ENCODE measurements around the gene ALG8. TPM values are rescaled to one million over a fixed set of nuclear protein-coding genes. Genes with fewer than 3 reads are reported as not detected.

Gene ALG8
- total RNA-seq, 1 donor from 2014 or later: 43.7 TPM

DNA sequence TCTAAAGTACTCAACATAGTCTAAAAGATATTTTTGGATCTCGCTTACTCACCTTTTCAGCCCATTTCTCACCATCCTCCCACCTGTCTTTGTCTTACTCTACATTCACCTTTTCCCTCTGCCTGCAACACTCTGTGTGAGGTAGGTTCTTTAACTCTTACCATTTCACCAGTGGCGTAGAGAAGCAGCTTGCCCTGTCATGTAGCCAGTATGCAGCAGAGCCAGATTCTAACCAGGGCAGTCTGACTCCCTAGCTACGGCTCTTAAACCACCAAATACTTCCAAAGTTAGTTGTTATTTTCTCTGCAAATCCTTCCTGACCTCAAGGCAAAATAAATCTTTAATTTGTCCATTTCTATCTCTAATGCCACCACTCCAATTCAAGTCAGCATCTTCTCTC lies 7.5 kb downstream of the ALG8 start:
- H3K9ac ChIP-seq (ENCODE audit: low read length): no peak overlapping the region
- peaks cover 3% of the 10 kb centered on the region for H3K36me3 Mint-ChIP-seq (ENCODE audit: low read depth, unreplicated experiment)
- H3K9me3 ChIP-seq (ENCODE audit: insufficient read depth, low read depth, low read length): no peaks in the 10 kb centered on the region
- H3K36me3 ChIP-seq (ENCODE audit: insufficient read depth, low read length): no peaks in the 10 kb centered on the region
- peaks cover 20% of the 10 kb centered on the region for H3K79me2 ChIP-seq (ENCODE audit: insufficient read depth, low read length)
- no peaks in the 10 kb centered on the region for H3K27me3 Mint-ChIP-seq (ENCODE audit: low read depth, unreplicated experiment)
- H3K27ac Mint-ChIP-seq (ENCODE audit: unreplicated experiment): no peak overlapping the region
- no peak overlapping the region for H2AFZ ChIP-seq (ENCODE audit: low read depth, low read length)
- H4K20me1 ChIP-seq (ENCODE audit: insufficient read depth, low read length): peaks cover 4% of the 10 kb centered on the region
- H3K9me3 Mint-ChIP-seq (ENCODE audit: unreplicated experiment): no peaks in the 10 kb centered on the region
- H3K27me3 ChIP-seq (ENCODE audit: insufficient read depth, low read length): no peaks in the 10 kb centered on the region
- no peaks in the 10 kb centered on the region for H3K4me1 ChIP-seq (ENCODE audit: insufficient read depth, low read length)
- no peaks in the 10 kb centered on the region for H3K4me1 Mint-ChIP-seq (ENCODE audit: low read depth, unreplicated experiment)
- TF ChIP-seq, protein P1, sequence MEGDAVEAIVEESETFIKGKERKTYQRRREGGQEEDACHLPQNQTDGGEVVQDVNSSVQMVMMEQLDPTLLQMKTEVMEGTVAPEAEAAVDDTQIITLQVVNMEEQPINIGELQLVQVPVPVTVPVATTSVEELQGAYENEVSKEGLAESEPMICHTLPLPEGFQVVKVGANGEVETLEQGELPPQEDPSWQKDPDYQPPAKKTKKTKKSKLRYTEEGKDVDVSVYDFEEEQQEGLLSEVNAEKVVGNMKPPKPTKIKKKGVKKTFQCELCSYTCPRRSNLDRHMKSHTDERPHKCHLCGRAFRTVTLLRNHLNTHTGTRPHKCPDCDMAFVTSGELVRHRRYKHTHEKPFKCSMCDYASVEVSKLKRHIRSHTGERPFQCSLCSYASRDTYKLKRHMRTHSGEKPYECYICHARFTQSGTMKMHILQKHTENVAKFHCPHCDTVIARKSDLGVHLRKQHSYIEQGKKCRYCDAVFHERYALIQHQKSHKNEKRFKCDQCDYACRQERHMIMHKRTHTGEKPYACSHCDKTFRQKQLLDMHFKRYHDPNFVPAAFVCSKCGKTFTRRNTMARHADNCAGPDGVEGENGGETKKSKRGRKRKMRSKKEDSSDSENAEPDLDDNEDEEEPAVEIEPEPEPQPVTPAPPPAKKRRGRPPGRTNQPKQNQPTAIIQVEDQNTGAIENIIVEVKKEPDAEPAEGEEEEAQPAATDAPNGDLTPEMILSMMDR (IDR thresholded peaks at IDR 0.05; ENCODE audit: insufficient read depth, low read depth, low read length): no peak
- no peak for TF ChIP-seq EZH2 (IDR thresholded peaks at IDR 0.05; ENCODE audit: insufficient read depth, low read length)
- peak; percentile 53 for DNase-seq (ENCODE audit: low read depth)
- FAIRE-seq: no peak
- no peak overlapping the region for H3K4me3 ChIP-seq (ENCODE audit: insufficient read depth, low read depth, low read length)
- no peak overlapping the region for H3K27ac ChIP-seq (ENCODE audit: low read depth, low read length)
- H3K4me3 Mint-ChIP-seq (ENCODE audit: unreplicated experiment): no peak overlapping the region
- no peak overlapping the region for H3K4me2 ChIP-seq (ENCODE audit: low read length)

DNA sequence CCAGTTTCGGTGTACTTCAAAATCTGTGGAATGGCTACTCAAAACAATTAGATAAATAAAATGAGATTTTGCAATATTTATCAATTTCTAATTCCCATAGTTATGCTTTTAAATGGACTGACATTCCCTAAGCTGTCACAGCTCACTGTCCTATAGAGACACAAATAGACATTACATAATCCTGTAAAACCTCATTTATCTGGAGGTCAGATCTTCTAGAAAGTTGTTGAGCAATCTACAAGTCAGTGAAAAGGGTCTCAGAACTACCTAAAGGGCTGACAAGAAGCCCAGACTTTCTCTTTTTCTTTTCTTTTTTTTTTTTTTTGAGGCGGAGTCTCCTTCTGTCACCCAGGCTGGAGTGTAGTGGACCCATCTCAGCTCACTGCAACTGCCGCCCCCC lies 12.0 kb downstream of the ALG8 start:
- no peaks in the 10 kb centered on the region for H3K9me3 Mint-ChIP-seq (ENCODE audit: unreplicated experiment)
- Histone ChIP-seq H3K36me3 (ENCODE audit: insufficient read depth, low read length) (peaks cover 10% of the 10 kb centered on the region), H3K27ac (ENCODE audit: low read depth, low read length) (no peak overlapping the region), H3K27me3 (ENCODE audit: insufficient read depth, low read length) (no peaks in the 10 kb centered on the region), H3K9ac (ENCODE audit: low read length) (no peak overlapping the region), H2AFZ (ENCODE audit: low read depth, low read length) (no peak overlapping the region), H4K20me1 (ENCODE audit: insufficient read depth, low read length) (peaks cover 4% of the 10 kb centered on the region), H3K79me2 (ENCODE audit: insufficient read depth, low read length) (peaks cover 9% of the 10 kb centered on the region), H3K4me1 (ENCODE audit: insufficient read depth, low read length) (no peaks in the 10 kb centered on the region), H3K4me3 (ENCODE audit: insufficient read depth, low read depth, low read length) (no peak overlapping the region), H3K4me2 (ENCODE audit: low read length) (no peak overlapping the region), H3K9me3 (ENCODE audit: insufficient read depth, low read depth, low read length) (no peaks in the 10 kb centered on the region)
- FAIRE-seq: no peak
- no peak overlapping the region for H3K4me3 Mint-ChIP-seq (ENCODE audit: unreplicated experiment)
- TF ChIP-seq, protein P1 (IDR thresholded peaks at IDR 0.05; ENCODE audit: insufficient read depth, low read depth, low read length): no peak
- no peak for TF ChIP-seq EZH2 (IDR thresholded peaks at IDR 0.05; ENCODE audit: insufficient read depth, low read length)
- no peak for DNase-seq (ENCODE audit: low read depth)
- no peaks in the 10 kb centered on the region for H3K27me3 Mint-ChIP-seq (ENCODE audit: low read depth, unreplicated experiment)
- H3K4me1 Mint-ChIP-seq (ENCODE audit: low read depth, unreplicated experiment): no peaks in the 10 kb centered on the region
- H3K27ac Mint-ChIP-seq (ENCODE audit: unreplicated experiment): no peak overlapping the region
- no peaks in the 10 kb centered on the region for H3K36me3 Mint-ChIP-seq (ENCODE audit: low read depth, unreplicated experiment)

DNA sequence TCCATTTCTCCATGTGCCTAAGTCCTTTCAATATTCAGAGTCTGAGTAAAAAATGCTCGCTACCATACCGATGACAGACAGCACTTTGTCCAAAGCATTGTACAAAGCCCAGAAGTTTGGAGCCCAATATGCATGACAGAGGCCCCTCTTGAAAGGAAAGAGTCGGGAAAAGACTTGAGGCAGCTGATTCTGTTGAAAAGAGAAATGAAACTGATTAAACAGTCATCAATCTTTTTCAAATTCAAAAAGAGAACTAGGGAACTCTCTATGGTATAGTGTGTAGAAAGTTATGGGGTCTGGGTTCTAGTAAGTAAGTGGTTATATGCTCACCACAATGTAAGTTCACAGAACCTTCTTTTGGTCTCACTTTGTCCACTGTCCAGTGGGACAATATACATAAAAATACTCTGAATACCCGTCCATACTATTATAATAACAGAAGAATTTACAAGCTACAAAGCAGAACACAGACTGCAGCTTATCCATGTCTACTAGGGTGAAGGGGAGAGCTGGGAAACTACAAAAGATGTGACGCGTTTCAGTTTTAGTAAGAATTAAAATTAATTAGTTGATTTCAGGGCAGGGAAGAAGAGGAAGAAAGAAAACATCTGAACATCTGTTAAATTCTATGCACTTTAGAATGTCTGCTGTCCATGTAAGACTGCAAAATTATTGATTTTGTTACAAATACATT lies 26.7 kb downstream of the ALG8 start:
- Histone ChIP-seq H3K9me3 (ENCODE audit: insufficient read depth, low read depth, low read length) (no peaks in the 10 kb centered on the region), H3K36me3 (ENCODE audit: insufficient read depth, low read length) (peaks cover 22% of the 10 kb centered on the region), H3K9ac (ENCODE audit: low read length) (no peak overlapping the region), H4K20me1 (ENCODE audit: insufficient read depth, low read length) (no peaks in the 10 kb centered on the region), H3K4me3 (ENCODE audit: insufficient read depth, low read depth, low read length) (no peak overlapping the region), H3K4me2 (ENCODE audit: low read length) (no peak overlapping the region), H3K4me1 (ENCODE audit: insufficient read depth, low read length) (no peaks in the 10 kb centered on the region), H3K79me2 (ENCODE audit: insufficient read depth, low read length) (no peaks in the 10 kb centered on the region), H3K27ac (ENCODE audit: low read depth, low read length) (no peak overlapping the region), H3K27me3 (ENCODE audit: insufficient read depth, low read length) (no peaks in the 10 kb centered on the region), H2AFZ (ENCODE audit: low read depth, low read length) (no peak overlapping the region)
- TF ChIP-seq EZH2 (IDR thresholded peaks at IDR 0.05; ENCODE audit: insufficient read depth, low read length): no peak
- TF ChIP-seq, protein P1 (IDR thresholded peaks at IDR 0.05; ENCODE audit: insufficient read depth, low read depth, low read length): no peak
- H3K36me3 Mint-ChIP-seq (ENCODE audit: low read depth, unreplicated experiment): no peaks in the 10 kb centered on the region
- H3K27ac Mint-ChIP-seq (ENCODE audit: unreplicated experiment): no peak overlapping the region
- peaks cover 11% of the 10 kb centered on the region for H3K4me1 Mint-ChIP-seq (ENCODE audit: low read depth, unreplicated experiment)
- FAIRE-seq (no peak), DNase-seq (ENCODE audit: low read depth) (no peak)
- H3K27me3 Mint-ChIP-seq (ENCODE audit: low read depth, unreplicated experiment): no peaks in the 10 kb centered on the region
- H3K4me3 Mint-ChIP-seq (ENCODE audit: unreplicated experiment): no peak overlapping the region
- no peaks in the 10 kb centered on the region for H3K9me3 Mint-ChIP-seq (ENCODE audit: unreplicated experiment)
